HEK293 (cell line): Measurements from ENCODE around the gene RPL13A.

Experiments
- CTCF ChIP-seq: fragments of 450-650 bp; formaldehyde crosslinking; IDR thresholded peaks from 2 replicates; pipeline ENCODE4 v1.5.1; 2016; ENCODE audit warnings: missing biosample characterization, missing genetic modification characterization
- SP3 ChIP-seq: fragments of 450-650 bp; formaldehyde crosslinking; IDR thresholded peaks from 2 replicates; pipeline ENCODE4 v1.5.1; 2016; ENCODE audit warnings: missing biosample characterization, missing genetic modification characterization

- TF ChIP-seq CTCF, result peak; percentile 17; the same call in 1 of the 2 replicates
- no peak for TF ChIP-seq SP3
These were observed 615 bp upstream of the RPL13A start for GRCh38 chr19:49486710-49487276.
